Nucleus accumbens (tissue), 56 donors: Measurements from ENCODE around the gene TMEM59L.

Experiments used
- DNase-seq, 56 donors: peaks; one replicate each; lab custom pipeline; 2025; lab: John Stamatoyannopoulos, UW

The TMEM59L gene

DNA sequence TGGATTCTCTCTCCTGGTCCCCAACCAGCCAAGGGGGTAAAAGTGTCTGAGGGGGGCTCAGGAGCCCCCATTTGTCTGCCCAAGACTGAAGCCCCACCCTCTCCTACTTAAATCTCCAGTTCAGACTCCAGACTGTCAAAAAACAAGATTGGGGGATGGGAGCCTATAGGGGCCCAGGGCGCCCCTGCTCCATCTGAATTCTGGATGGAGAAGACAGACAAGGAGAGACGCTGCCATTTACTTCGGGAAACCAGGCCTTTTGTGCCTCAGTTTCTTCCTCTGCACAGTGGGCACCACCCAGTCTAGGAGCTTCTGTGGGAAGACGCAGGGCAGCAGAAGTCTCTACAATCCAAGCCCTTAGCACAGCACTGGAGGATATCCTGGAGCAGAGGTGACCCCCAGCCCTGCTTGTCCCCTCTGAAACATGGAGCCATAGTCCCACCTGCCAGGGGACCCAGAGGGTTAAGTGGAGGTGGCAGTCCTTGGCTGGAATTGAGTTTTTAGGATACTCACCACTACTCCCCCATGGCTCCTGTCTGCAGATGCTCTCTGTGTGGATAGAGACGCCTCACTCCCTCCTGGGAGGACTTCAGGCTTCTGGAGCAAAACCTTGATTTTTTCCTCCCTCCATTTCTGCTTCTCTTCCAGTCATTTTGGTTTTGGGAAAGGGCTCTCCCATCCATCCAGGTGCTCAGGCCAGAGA, 4.4 kb upstream of the TMEM59L start:
- no peak for DNase-seq

DNA sequence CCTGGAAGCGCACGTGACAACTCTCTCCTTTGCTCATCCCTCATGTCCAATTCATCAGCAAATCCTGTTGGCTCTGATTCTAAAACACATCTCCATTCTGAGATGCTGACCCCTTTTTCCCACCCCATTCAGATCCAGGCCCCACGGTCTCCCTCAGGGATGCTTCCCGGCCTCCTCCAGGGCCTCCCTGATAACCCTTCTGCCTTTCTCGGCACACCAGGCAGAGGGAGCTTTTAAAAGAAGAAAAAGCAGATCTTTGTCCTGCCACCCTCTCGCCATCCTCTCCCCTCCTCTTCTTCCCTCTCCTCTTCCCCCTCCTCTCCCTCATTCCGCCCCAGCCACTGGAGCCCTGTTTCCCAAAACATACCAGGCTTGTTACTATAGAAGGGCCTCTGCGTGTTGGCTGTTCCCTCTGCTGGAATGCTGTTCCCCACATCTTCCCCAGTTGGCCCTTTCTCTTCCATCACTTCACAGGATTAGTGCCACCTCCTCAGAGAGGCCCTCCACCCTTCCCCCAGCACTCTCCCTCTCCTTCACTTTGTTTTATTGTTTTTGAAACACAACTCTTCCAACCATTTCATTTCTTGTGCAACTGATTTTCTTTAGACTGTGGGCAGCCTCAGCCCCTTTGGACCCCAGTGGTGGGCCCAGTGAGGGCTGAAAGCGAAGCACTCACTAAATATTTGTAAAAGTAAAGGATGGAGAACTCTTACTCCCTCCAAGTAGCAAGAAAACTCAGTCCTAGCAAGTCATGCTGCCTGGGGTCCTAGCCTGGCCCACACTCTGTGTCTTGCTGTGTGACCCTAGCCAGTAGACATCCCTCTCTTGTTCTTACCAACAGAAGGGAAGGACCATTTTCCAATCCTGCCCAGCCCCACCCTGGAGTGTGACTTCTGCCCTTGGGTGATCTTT, 3.6 kb upstream of the TMEM59L start:
- DNase-seq: no peak

DNA sequence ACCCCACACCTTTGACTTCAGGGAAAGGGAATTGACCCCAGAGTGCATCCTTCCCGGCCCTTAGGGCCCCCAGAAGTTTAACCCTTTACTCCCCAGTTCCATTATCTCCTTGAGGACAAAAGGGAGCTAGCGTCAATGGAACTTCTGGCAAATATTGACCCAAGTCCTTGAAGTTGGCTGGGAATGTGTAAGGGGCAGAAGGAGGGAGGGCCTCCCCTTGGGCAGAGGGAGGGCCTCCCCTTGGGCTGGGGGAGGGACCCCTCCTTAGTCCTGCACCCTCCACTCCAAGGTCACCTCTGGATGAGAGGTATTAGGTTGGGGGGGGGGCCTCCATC, 3.0 kb upstream of the TMEM59L start:
- DNase-seq: no peak

DNA sequence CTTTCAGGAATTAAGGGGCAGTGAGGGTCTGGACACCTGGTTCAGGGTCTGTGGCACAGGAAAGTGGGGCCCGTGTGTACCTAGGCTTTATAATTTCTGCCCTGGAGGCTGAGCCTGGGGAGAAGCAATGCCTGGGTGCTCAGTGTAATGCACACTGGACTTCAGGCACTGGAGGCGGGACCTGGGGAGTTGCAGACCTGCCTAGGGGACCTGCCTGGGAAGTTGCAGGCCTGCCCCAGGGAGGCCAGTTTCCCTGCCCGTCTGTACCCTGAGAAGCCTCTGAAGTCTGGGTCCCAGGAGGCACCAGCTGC, 2.5 kb upstream of the TMEM59L start:
- DNase-seq: no peak

DNA sequence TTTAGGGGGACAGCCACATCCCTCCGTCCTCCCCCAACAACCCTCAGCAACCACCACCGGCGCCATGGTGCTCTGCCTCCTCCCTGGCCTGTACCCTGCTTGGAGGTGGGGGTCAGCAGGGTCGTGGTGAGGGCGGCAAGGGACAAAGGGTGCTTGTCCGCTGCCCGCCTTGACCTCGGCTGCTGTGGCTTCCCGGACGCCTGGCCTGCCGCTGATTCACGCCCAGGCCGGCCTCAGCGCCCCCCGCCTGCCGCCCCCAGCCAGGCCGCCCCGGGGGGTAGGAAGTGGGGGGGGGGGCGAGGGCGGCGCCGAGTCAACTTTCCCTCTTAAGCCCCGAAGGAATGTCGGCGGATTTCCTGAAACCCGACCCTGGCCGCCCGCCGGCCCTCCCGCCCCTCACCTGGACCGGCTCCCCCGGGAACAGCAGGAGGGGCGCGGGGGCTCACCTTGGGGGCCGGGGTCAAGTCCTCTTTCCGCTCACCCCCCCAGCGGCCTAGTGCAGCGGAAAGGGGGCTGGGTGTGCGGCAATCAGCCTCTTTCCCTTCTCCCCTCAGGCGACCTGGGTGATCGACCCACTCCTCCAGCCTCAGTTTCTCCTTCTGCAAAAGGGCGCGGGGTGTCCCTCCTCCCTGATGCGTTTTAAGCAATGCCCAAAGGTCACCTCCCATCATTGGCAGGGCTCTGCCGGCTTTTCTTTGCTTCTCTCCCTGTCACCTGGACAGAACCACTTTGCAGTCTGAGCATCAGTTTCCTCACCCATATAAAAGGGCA, 1.9 kb upstream of the TMEM59L start:
- no peak for DNase-seq

DNA sequence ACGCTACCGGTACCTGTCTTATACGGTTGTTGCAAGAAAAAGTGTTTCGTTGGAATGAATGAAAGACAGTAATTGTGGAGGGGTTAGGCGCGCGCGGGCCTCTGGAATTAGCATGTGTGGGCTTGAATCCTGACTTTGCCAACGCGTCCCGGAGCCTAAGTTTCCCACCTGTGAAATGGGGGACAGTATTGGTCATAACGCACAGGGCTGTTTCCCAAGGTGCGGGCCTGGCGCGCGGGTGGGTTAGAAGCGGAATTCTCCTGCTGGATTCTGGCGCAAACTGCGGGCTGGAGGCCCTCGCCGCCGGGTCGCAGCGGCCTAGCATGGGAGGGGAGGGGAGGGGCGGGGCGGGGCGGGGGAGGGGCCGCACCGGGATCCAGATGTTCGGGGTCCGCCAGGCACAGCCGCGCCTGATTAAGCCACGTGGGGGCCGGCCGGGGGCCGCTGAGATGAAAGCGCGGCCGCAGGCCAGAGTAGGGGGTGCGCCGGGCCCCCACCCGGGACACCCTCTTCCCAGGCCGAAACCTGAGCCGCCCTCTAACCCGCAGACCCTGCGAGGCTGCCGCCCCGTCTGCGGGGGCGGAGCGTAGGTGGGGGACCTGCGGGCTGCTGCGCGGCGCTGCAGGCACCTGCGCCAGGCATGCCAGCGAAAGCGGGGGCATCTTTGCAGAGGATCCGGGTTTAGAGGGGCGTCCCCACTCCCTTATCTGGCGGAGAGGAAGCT, 1.2 kb upstream of the TMEM59L start:
- DNase-seq: peak in 5 of 56 donors; percentile 11 to 63 (median 26)

DNA sequence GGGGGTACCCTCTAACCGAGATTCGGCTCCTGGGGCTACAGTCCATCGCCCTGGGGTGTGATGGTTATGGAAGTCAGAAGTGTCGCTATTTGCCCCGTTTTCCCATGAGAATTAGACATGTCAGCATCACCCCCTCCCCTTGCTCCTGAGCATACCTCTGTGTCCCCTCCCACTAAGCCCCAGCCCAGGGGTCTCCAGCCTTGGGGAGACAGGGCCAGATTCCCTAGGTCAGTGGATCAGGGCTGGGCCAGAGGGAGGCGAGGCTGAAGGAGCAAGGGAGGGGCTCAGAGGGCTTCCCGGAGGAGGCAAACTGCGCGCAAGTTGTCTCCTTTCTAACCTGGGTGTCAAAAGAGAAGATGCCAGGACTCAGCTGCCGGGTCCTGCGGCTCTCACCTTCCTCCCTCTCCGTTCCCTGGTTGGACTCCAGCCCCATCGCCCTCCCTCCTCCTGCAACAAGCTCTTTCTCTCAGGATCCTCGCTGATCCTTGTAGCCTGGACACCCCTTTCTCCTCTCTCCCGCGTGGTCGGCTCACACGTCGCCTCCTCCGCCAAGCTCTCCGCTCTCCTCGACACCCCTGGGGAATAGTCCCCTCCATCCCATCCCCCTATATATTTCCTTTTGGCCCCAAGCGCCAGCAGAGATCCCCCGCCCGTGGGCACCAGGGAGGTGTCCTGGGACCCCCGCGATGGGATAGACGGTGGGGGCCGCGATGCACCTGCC, 459 bp upstream of the TMEM59L start:
- DNase-seq: peak in 4 of 56 donors; percentile 26 to 48 (median 46)

DNA sequence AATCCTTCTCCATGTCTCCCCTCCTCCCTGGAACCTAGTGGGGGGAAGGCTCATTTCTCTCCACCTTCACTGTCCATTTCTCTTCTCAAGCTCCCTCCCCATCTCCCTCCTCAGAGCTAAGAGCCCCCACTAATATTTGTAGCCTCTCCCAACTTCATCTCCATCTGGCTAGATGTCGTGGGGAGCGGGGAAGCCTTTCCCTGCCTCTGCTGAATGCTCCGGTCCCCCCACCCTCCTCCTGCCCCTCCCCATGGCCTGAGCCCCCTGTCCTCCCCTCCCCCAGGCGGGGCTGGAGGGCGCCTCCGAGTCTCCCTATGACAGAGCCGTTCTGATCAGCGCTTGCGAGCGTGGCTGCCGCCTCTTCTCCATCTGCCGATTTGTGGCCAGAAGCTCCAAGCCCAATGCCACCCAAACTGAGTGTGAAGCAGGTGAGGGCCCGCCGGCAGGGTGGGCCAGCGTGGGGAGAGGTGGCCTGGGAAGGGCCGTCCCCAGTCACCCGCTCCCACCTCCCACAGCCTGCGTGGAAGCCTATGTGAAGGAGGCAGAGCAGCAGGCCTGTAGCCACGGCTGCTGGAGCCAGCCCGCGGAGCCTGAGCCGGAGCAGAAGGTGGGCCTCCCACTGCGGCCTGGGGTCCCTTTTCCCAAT, 1.0 kb downstream of the TMEM59L start:
- peak in 4 of 56 donors; percentile 10 to 34 (median 23) for DNase-seq

DNA sequence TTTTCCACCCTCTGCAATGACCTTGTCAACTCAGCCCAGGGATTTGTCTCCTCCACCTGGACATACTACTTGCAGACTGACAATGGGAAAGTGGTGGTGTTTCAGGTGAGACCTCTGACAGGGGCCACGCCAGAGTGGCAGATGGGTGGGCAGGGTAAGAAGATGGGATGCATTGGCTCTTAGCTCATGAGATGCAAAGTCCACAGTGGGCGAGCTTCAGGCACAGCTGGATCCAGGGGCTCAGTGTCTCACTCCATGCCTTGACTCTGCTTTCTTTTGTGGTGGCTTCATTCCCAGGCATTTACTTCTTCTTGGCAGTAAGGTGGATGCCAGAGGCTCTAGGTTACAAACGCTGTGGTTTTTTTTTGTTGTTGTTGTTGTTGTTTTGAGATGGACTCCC, 3.4 kb downstream of the TMEM59L start:
- no peak for DNase-seq

DNA sequence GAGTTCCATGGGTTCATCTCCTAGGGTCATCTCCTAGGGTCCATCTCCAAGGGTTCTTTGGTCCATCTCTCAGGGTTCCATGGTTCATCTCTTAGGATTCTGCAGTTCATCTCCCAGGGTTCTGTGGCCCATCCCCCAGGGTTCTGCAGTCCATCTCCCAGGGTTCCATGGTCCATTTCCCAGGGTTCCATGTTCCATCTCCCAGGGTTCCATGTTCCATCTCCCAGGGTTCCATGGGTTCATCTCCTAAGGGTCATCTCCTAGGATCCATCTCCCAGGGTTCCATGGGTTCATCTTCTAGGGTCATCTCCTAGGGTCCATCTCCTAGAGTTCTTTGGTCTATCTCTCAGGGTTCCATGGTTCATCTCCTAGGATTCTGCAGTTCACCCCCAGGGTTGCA, 4.9 kb downstream of the TMEM59L start:
- no peak for DNase-seq

DNA sequence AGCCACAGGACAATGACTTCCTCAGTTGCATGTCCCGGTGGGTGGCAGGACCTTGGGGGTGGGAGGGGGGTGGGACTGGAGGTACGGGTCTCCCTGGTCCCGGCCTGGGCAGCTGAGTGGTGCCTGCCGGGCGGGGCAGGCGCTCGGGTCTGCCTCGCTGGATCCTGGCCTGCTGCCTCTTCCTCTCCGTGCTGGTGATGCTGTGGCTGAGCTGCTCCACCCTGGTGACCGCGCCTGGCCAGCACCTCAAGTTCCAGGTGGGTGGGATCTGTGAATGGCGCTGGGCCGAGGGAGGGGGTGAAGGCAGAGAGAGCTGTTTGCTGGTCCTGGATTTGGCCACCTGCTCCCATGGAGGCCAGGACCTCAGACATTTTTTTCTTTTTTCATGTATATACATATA, 5.6 kb downstream of the TMEM59L start:
- DNase-seq: no peak

DNA sequence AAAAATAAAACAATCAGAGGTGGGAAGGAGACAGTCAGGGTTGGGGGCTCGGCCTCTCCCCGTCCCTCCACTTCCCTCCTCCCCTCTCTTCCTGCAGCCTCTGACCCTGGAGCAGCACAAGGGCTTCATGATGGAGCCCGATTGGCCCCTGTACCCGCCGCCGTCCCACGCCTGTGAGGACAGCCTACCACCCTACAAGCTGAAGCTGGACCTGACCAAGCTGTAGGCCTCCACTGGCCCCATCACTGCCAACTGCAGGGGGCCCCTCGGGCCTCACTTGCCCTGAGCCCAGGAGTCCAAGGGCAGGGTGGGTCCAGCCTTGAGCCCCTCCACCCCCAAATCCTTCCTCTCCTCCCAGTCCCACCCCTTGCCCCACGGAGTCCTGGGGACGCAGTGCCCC, 7.6 kb downstream of the TMEM59L start:
- DNase-seq: no peak

DNA sequence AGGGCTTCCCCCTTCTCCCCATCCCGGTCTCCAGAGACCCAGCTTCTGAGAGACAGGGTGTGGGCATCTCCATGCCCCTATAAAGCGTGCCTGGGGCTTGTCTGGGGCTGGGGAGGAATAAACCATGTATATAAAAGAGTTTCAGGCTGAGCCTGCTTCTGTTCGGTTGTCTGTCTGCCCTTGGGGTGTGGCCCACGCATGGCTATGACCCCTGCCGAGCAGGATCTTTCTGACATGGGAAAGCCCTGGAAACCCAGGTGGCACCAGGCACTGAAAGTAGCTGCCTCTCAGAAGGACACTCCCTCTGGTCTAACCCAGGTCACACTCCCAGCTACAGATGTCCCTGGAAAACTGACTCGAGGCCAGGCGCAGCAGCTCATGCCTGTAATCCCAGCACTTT, 8.2 kb downstream of the TMEM59L start:
- no peak for DNase-seq

DNA sequence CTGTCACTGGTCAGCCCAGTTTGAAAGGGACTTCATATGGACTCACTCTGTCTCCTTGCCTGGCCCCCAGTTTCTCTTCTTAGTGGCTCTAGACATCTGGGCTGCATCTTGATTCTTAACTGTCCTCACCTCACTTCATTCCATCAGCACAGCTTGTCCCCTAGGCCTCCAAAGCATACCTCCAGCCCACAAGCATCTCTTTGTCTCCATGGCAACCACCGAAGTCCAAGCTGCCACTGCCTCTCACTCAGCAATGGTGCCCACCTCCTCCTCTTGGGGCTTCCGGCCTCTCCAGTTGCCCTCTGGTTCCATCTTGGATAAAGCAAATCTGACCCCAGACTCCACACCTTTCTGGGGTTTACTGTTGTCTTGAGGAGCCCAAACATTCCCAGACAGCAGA, 14.2 kb downstream of the TMEM59L start:
- no peak for DNase-seq

DNA sequence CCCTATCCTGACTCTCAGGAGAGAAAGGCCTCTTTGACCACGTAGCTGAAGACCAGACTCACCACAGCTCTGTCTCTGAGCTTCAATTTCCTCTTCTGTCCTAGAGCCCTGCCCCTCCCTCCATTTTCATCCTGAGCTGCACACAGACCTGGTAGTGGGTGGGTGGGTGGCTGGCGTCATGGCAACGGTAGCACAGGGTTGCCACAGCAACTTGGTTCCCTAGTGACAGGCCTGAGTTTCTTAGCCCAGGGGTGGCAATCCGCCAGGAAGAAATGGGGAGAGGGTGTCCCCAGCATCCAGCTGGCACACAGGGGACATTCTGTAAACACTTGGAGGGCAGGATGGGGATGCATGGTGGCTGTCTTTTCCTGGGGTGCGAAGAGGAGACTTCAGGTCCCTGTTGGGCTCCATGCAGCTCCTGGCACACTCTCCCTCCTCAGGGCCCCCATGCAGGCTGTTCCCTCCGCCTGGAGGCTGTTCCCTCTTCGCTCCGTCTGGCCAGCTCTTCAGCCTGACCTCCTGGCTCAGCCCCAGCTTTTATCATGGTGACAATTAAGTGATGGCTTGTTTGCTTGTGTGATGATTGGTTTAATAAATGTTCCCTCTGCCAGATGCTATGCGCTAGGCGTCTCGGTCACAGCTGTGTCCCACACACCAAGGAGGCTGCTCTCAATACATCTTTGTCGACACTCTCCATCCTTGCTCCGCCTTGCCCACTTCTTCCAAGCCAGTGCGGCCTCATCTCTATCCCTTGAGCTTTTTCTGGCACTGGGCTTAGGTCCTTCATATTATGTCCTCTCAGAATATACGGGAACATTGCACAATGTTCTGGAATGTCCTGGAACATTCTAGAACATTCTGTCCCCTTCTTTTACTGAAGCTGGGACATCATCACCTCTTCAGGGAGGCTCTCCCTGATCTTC, 16.8 kb downstream of the TMEM59L start:
- DNase-seq: peak in 45 of 56 donors; percentile 15 to 87 (median 50)

DNA sequence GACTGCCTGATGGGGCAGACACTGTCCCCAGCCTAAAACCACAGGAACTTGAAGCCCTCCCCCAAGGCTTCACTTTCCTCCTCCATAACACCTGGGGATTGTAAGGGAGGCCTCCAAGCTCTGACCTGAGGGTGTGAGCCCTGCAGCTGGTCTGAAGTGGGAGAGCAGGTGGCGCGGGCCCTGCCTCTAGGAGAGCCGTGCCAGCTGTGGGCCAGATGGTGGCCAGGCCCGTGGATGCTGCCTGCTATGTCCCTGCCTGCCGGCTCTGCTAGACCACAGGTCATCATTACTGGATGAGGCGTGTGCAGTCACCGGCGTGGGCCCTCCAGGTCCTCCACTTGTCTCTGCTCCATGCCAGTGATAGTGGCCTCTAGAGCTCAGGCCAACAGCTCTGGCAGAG, 20.7 kb downstream of the TMEM59L start:
- DNase-seq: no peak

DNA sequence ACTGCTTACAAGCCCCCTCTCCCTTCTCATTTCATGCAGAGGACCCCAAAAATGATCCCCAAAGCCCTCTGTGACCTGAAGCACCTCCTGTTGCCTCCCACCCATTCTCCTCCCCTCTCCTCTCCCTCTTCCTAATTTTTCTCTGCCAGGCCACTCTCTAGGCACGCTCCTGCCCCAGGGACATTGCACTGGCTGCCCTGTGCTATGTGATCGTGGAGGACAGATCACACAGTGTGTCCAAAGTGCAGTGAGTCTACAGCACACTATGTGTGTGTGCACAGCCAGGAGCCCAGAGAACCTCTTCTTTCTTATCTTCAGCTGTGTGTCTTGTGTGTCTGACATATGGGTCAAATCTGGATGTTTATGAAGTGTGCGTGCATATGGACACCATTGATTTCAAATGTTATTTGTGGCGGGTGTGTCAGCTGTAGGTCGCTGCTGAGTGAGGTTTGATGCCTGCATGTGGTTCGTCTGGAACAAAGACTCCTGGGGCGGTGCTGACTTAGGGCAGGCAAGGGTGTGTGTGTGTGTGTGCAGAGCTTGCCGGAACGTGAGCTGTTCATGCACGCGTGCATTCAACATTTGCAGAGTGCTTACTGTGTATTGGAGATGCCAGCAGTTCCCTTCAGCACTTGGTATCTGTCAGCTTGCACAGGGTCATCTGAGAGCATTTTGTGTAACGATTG, 22.1 kb downstream of the TMEM59L start:
- no peak for DNase-seq

DNA sequence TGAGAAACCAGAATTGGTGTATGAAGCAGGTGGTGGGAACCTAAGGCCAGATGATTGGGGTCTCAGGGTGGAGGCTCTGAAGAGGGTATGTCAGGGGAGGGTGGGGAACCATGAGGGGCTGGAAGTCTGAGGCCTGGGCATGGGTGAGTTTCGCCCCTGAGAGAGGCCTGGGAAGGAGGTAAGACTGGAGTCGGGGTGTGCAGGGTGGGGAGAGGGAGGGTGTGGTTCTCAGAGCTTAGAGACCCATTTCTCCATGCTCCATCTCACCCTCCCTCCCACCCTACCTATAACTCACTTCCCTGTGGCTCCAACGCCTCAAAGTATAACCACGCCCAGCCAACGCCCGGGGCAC, 23.1 kb downstream of the TMEM59L start:
- no peak for DNase-seq
